OCI-LY7 (cell line): ENCODE data around the gene TSPAN1. TPM values are rescaled to one million over a fixed set of nuclear protein-coding genes. Genes with fewer than 3 reads are reported as not detected.

Source experiments
- BruUV-seq: library from RNA; stranded (reverse); fragments of 400-500 nt; replicated peaks from 2 replicates; lab custom pipeline; 2021; lab: Mats Ljungman, UMichigan
- CTCF ChIA-PET: fragments of 300-600 bp; sonication (Branson Sonifier 250); formaldehyde crosslinking; loops from one replicate; lab custom pipeline; 2022; ENCODE audit warnings: antibody characterized with exemption; ENCODE audit not compliant: unreplicated experiment; lab: Charles Lee
- POLR2A ChIA-PET: fragments of 300-600 bp; sonication (Branson Sonifier 250); formaldehyde crosslinking; loops from one replicate; lab custom pipeline; 2022; ENCODE audit warnings: antibody characterized with exemption; lab: Charles Lee
- DNase-seq: peaks from one replicate; pipeline ENCODE4 v3.0.0-alpha.2; 2015; ENCODE audit warnings: low spot score
- H2AFZ ChIP-seq: fragments of 200-600 bp; sonication (generic), shearing (Covaris generic); 2 replicates; pipeline ENCODE4 v1.6.1; 2014; ENCODE audit warnings: mild to moderate bottlenecking, antibody characterized with exemption, low read length, moderate library complexity
- H3K27ac ChIP-seq: fragments of 200-600 bp; sonication (generic); 2 replicates; pipeline ENCODE4 v1.5.1; 2014; ENCODE audit warnings: mixed run types, low read depth, mild to moderate bottlenecking, moderate library complexity, low read length, inconsistent platforms; ENCODE audit not compliant: poor library complexity, severe bottlenecking
- H3K36me3 ChIP-seq: fragments of 200-600 bp; sonication (generic); 2 replicates; pipeline ENCODE4 v1.6.1; 2014; ENCODE audit warnings: mild to moderate bottlenecking, antibody characterized with exemption, low read length, moderate library complexity, mixed read lengths; ENCODE audit not compliant: insufficient read depth
- H3K4me1 ChIP-seq: fragments of 200-600 bp; sonication (generic); 2 replicates; pipeline ENCODE4 v1.5.1; 2014; ENCODE audit warnings: mild to moderate bottlenecking, low read length; ENCODE audit not compliant: insufficient read depth, poor library complexity, severe bottlenecking
- H3K4me2 ChIP-seq: fragments of 200-600 bp; sonication (generic); 2 replicates; pipeline ENCODE4 v1.6.1; 2014; ENCODE audit warnings: mild to moderate bottlenecking, low read length
- H3K4me3 ChIP-seq: fragments of 200-600 bp; sonication (generic); 2 replicates; pipeline ENCODE4 v1.5.1; 2014; ENCODE audit warnings: mild to moderate bottlenecking, low read depth, low read length; ENCODE audit not compliant: poor library complexity, severe bottlenecking
- H3K79me2 ChIP-seq: fragments of 200-600 bp; sonication (generic); 2 replicates; pipeline ENCODE4 v1.6.1; 2016; ENCODE audit warnings: low read depth, mild to moderate bottlenecking, low read length, moderate library complexity, mixed read lengths; ENCODE audit not compliant: insufficient read depth
- H3K9me2 ChIP-seq: fragments of 200-600 bp; sonication (generic); 2 replicates; pipeline ENCODE4 v1.6.1; 2016; ENCODE audit warnings: mild to moderate bottlenecking, low read length, mixed read lengths; ENCODE audit not compliant: insufficient read depth
- H3K9me3 ChIP-seq: fragments of 200-600 bp; sonication (generic); 2 replicates; pipeline ENCODE4 v1.6.1; 2014; ENCODE audit warnings: mild to moderate bottlenecking, mixed run types, low read length, mixed read lengths
- H4K20me1 ChIP-seq: fragments of 200-600 bp; sonication (generic); 2 replicates; pipeline ENCODE4 v1.6.1; 2014; ENCODE audit warnings: mild to moderate bottlenecking, antibody characterized with exemption, low read length, moderate library complexity, mixed read lengths; ENCODE audit not compliant: insufficient read depth
- EZH2phosphoT487 ChIP-seq: fragments of 200-600 bp; sonication (generic); IDR thresholded peaks from 2 replicates; pipeline ENCODE4 v1.6.1; 2018; ENCODE audit warnings: low read depth, borderline replicate concordance, mild to moderate bottlenecking, mixed run types, antibody characterized with exemption, low read length, moderate library complexity, mixed read lengths
- intact Hi-C: fragments of 100-400 bp; cut with micrococcal nuclease; formaldehyde crosslinking; loops from one replicate; pipeline ENCODE4 v1.10.0; 2022; ENCODE audit not compliant: unreplicated experiment
- total RNA-seq, 2 experiments: library from RNA; depleted of rRNA in 1 of 2; stranded (reverse); fragments of >200 nt in 1 of 2; shearing (Covaris generic) in 1 of 2; gene quantifications; 2 replicates each; pipeline ENCODE4 v1.2.3, GENCODE V29; 2014 to 2022
- TF ChIP-seq, protein P1 (sequence below): fragments of 200-600 bp; sonication (generic); conservative IDR thresholded peaks from 2 replicates; pipeline ENCODE4 v1.5.1; 2014; ENCODE audit warnings: mild to moderate bottlenecking, antibody characterized with exemption, low read length, moderate library complexity, mixed read lengths

Gene TSPAN1
- total RNA-seq, 2 experiments from 2014 or later, result not detected

DNA sequence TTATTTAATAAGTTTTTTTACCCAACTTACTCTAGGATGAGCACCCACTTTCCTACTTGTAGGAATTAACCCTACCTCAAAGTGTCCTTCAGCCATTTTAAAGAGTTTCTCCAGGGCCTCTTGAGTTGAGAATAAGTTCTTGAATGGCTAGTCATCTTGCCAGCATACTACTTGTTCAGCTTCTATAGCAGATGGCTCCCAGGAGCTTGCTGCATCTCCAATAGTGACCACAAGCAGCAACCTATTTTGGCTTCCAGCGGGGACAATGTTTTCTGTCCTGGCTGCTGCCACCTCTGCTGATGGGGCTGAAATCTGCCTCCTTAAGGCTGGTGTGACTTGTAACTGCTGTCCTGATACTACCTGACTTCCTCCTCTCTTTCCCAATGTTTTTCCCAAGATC is 21.7 kb upstream of the TSPAN1 start:
- H3K4me1 ChIP-seq, result no peaks in the 10 kb centered on the region
- no TSS peak for BruUV-seq
- POLR2A ChIA-PET, result no interaction called here
- H3K4me2 ChIP-seq, result no peak overlapping the region
- H3K36me3 ChIP-seq, result no peaks in the 10 kb centered on the region
- CTCF ChIA-PET, result no interaction called here
- no peak overlapping the region for H3K27ac ChIP-seq
- H2AFZ ChIP-seq, result no peak overlapping the region
- no peaks in the 10 kb centered on the region for H4K20me1 ChIP-seq
- DNase-seq, result no peak
- no peaks in the 10 kb centered on the region for H3K9me2 ChIP-seq
- intact Hi-C loops, result no loop called here
- TF ChIP-seq, protein P1, sequence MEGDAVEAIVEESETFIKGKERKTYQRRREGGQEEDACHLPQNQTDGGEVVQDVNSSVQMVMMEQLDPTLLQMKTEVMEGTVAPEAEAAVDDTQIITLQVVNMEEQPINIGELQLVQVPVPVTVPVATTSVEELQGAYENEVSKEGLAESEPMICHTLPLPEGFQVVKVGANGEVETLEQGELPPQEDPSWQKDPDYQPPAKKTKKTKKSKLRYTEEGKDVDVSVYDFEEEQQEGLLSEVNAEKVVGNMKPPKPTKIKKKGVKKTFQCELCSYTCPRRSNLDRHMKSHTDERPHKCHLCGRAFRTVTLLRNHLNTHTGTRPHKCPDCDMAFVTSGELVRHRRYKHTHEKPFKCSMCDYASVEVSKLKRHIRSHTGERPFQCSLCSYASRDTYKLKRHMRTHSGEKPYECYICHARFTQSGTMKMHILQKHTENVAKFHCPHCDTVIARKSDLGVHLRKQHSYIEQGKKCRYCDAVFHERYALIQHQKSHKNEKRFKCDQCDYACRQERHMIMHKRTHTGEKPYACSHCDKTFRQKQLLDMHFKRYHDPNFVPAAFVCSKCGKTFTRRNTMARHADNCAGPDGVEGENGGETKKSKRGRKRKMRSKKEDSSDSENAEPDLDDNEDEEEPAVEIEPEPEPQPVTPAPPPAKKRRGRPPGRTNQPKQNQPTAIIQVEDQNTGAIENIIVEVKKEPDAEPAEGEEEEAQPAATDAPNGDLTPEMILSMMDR, result no peak
- TF ChIP-seq EZH2phosphoT487, result no peak
- no peak overlapping the region for H3K4me3 ChIP-seq
- no peaks in the 10 kb centered on the region for H3K79me2 ChIP-seq
- H3K9me3 ChIP-seq, result no peaks in the 10 kb centered on the region

DNA sequence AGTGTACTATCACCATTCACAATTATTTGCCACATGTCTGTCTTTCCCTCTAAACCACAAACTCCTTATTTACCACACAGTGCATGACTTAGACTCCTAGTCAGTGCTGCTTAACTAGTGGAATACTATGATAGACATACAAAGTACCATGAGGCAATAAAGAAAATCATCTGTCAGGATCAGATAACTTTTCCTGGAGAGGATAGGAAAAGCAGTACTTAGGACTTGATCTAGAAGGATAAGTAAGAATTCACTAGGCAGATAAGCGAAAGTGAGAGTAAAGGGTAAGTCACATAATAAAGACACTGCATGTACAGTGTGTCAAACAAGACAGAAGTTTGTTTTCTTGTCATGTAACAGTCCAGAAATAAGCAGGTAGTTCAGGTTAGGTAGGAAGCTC is 21.2 kb upstream of the TSPAN1 start:
- no peak overlapping the region for H3K4me2 ChIP-seq
- no peak for DNase-seq
- no peak overlapping the region for H3K27ac ChIP-seq
- no peak overlapping the region for H2AFZ ChIP-seq
- POLR2A ChIA-PET, result interaction anchor here (0.6 kb wide), 1 partner anchor 18 kb away, joined by 7 read pairs; no protein-coding TSS in a partner anchor
- TF ChIP-seq EZH2phosphoT487, result no peak
- TF ChIP-seq, protein P1, result no peak
- BruUV-seq, result no TSS peak
- no peak overlapping the region for H3K4me3 ChIP-seq
- no peaks in the 10 kb centered on the region for H3K4me1 ChIP-seq
- H3K36me3 ChIP-seq, result no peaks in the 10 kb centered on the region
- CTCF ChIA-PET, result no interaction called here
- no peaks in the 10 kb centered on the region for H3K79me2 ChIP-seq
- no peaks in the 10 kb centered on the region for H3K9me2 ChIP-seq
- no peaks in the 10 kb centered on the region for H4K20me1 ChIP-seq
- H3K9me3 ChIP-seq, result no peaks in the 10 kb centered on the region
- intact Hi-C loops, result no loop called here

DNA sequence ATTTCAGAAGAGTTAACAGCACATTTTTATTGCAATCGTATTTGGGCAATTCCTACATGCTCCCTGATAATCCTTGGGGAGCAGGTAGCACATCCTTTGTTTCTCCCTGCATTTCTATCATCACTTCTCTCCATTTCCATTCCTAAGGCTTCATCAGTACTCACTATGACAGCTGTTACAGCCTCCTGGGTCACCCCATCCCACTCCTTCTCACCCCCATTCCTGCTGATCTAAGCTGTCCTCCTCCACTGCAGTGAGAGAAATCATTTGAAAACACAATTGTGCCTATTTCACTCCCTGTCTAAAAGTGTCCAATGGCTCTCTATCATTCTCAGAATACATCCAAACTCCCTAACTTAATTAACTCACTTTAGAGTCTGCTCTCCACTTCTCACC is 17.0 kb upstream of the TSPAN1 start:
- ChIA-PET CTCF (no interaction called here), POLR2A (interaction anchor here (1.0 to 1.4 kb wide), 3 partner anchors 9 to 52 kb away, joined by 3 to 9 read pairs (median 3); partner anchors contain the start of gene PIK3R3)
- Histone ChIP-seq H3K4me3 (no peak overlapping the region), H3K27ac (no peak overlapping the region), H3K9me2 (no peaks in the 10 kb centered on the region), H3K9me3 (no peaks in the 10 kb centered on the region), H4K20me1 (no peaks in the 10 kb centered on the region), H3K36me3 (no peaks in the 10 kb centered on the region), H3K79me2 (no peaks in the 10 kb centered on the region), H3K4me1 (peaks cover 16% of the 10 kb centered on the region), H3K4me2 (no peak overlapping the region), H2AFZ (no peak overlapping the region)
- intact Hi-C loops, result no loop called here
- TF ChIP-seq, protein P1, result no peak
- no peak for TF ChIP-seq EZH2phosphoT487
- no TSS peak for BruUV-seq
- no peak for DNase-seq
